Lower leg skin (tissue), 4 donors: Measurements from ENCODE around the gene AKAP3. TPM values are rescaled to one million over a fixed set of nuclear protein-coding genes. Genes with fewer than 3 reads are reported as not detected.

Source experiments
- DNase-seq, 2 donors: peaks; one replicate each; pipeline ENCODE4 v3.0.0-alpha.2; 2019; ENCODE audit warnings: low spot score in 2 of 2
- H3K4me3 ChIP-seq: fragments of 200-600 bp; sonication (generic); 2 replicates; pipeline ENCODE4 v1.5.1; 2017; ENCODE audit warnings: mild to moderate bottlenecking, low read depth; ENCODE audit not compliant: poor library complexity, severe bottlenecking
- POLR2A ChIP-seq, 2 donors: fragments of 450-650 bp; IDR thresholded peaks; one replicate each; pipeline ENCODE4 v1.6.1; 2016 to 2017; ENCODE audit warnings: antibody characterized with exemption in 2 of 2, mild to moderate bottlenecking in 1 of 2, moderate library complexity in 1 of 2
- WGBS, 2 donors: methylation state at CpG; one replicate each; pipeline ENCODE4 v1.1.5; 2018; 5-methylcytosine and 5-hydroxymethylcytosine counted together
- intact Hi-C: fragments of 100-400 bp; cut with DNase I; formaldehyde crosslinking; loops from one replicate; pipeline ENCODE4 v1.15.0; 2023; ENCODE audit warnings: low total_unique reads
- total RNA-seq, 4 donors: library from RNA; depleted of rRNA; stranded (reverse); fragments of >200 nt; gene quantifications; one replicate each; pipeline ENCODE4 v1.1.0, GENCODE V29; 2016
- TF ChIP-seq, protein P1 (sequence below), 3 donors: fragments of 450-650 bp; IDR thresholded peaks; one replicate each; pipeline ENCODE4 v1.5.1; 2016; ENCODE audit warnings: antibody characterized with exemption in 3 of 3, mild to moderate bottlenecking in 3 of 3, moderate library complexity in 2 of 3

Gene AKAP3
- total RNA-seq, 4 donors from 2014 or later: 0.61 to 1.4 (median 1.0) TPM

DNA sequence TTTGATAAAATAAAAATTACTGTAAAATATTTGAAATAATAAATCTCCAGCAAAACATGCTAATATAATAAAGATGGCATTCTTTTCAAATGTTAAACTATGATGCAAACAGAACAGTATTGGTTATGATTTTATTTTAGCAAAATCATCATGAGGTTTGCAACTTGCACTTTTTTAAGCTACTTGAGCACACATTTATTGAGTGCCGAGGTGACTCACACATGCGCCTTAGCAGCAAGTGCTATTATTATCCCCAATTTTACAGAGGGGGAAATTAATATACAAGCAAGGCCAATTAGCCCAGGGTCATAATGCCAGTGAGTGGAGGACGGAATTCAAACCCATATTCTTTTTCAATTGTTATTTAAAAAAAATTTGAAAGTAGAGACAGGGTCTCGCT, 79.6 kb downstream of the AKAP3 start:
- intact Hi-C loops: no loop called here
- 89% methylated on average over 4 of the region's 4 CpGs for WGBS, 2 donors
- no peak for DNase-seq
- TF ChIP-seq, protein P1, sequence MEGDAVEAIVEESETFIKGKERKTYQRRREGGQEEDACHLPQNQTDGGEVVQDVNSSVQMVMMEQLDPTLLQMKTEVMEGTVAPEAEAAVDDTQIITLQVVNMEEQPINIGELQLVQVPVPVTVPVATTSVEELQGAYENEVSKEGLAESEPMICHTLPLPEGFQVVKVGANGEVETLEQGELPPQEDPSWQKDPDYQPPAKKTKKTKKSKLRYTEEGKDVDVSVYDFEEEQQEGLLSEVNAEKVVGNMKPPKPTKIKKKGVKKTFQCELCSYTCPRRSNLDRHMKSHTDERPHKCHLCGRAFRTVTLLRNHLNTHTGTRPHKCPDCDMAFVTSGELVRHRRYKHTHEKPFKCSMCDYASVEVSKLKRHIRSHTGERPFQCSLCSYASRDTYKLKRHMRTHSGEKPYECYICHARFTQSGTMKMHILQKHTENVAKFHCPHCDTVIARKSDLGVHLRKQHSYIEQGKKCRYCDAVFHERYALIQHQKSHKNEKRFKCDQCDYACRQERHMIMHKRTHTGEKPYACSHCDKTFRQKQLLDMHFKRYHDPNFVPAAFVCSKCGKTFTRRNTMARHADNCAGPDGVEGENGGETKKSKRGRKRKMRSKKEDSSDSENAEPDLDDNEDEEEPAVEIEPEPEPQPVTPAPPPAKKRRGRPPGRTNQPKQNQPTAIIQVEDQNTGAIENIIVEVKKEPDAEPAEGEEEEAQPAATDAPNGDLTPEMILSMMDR (IDR thresholded peaks at IDR 0.05): no peak
- no peak for TF ChIP-seq POLR2A (IDR thresholded peaks at IDR 0.05)
- no peak overlapping the region for H3K4me3 ChIP-seq

DNA sequence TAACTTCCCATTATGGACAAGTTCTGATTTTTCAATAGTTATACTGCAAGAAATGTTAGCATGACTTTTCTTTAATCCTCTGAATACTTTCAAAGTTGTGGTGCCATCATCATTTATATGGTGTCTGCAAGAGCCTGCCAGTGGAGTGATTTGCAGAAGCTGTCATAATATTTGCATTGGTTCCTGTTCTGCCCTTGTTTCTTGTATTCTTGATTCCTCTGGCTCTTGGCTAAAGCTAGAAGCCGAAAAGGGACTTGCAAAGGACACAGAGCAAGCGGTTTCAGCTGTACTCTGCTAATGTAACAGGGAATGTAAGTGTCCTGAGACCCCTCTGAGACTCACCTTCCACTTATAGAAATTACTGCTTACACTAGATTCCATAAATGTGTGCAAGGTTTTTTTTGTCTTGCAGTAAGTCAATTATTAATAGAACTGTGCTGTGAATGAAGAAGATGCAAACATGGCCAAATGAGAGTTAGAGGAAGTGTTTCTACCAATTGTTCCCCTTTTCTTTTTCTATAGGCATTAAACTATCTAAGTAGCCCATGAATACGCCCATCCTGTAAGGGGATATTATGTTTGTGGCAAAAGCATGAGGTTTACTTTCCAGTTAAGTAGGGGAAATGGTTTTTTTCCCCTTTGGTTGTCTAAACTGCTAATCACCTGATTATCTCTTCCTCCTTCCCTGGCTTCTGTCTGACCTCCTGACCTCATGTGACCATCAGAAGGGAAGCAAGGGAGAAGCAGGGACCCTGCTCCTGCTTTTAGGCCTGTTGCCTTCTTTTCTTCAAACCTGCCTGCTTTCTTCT, 81.6 kb downstream of the AKAP3 start:
- 69% methylated on average over 3 of the region's 3 CpGs for WGBS, 2 donors
- intact Hi-C loops: no loop called here
- no peak overlapping the region for H3K4me3 ChIP-seq
- TF ChIP-seq, protein P1 (IDR thresholded peaks at IDR 0.05): no peak
- no peak for TF ChIP-seq POLR2A (IDR thresholded peaks at IDR 0.05)
- no peak for DNase-seq

DNA sequence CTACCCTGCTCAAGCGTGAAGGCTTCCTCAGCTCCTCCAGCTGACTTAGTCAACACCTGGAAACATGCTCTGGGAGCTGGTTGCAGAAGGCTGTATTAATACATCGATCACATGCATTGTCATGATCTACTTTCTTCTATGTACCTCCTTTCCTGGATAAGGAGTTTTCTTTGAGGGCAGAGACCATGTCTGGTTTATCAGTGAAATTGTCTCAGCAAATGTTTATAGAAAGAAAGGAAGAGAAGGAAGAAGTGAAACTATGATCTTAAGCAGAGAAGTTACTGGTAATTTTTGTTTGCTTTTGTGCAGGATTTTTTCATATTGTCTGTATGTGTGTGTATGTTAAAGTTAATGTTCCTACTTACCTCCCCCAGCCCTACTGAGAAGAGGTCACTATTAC, 82.4 kb downstream of the AKAP3 start:
- TF ChIP-seq, protein P1 (IDR thresholded peaks at IDR 0.05): no peak
- TF ChIP-seq POLR2A (IDR thresholded peaks at IDR 0.05): no peak
- no peak for DNase-seq
- no peak overlapping the region for H3K4me3 ChIP-seq
- intact Hi-C loops: no loop called here
- WGBS, 2 donors: 79 to 87% methylated on average over 2 of the region's 2 CpGs

Other genes with a start within 250 kb of the AKAP3 start
- gene FGF6, start 203.2 kb downstream of the AKAP3 start, total RNA-seq: not detected
- gene RAD51AP1, start 110.2 kb downstream of the AKAP3 start, total RNA-seq: 1 to 10 TPM in 2 of 4 donors, under 1 TPM in 2; 0.61 to 2.7 (median 1.5) TPM
- 10 to 100 TPM; 15.5 to 30.5 (median 22.1) TPM for gene DYRK4, start 86.8 kb downstream of the AKAP3 start, total RNA-seq
- 10 to 100 TPM; 22.9 to 61.8 (median 39.4) TPM for gene NDUFA9, start 63 bp upstream of the AKAP3 start, total RNA-seq
- 1 to 10 TPM in 2 of 4 donors, under 1 TPM in 2; 0.39 to 1.8 (median 0.95) TPM for gene GALNT8, start 71.3 kb upstream of the AKAP3 start, total RNA-seq